H1 (cell line): ENCODE results near the gene NEO1. TPM values are rescaled to one million over a fixed set of nuclear protein-coding genes. Genes with fewer than 3 reads are reported as not detected.

Source experiments
- CTCF ChIA-PET: fragments of 300-600 bp; sonication (Branson Sonifier 250); formaldehyde crosslinking; loops from one replicate; lab custom pipeline; 2021; ENCODE audit not compliant: partially characterized antibody; lab: Charles Lee
- POLR2A ChIA-PET: fragments of 300-600 bp; sonication (Branson Sonifier 250); formaldehyde crosslinking; loops from one replicate; lab custom pipeline; 2021; ENCODE audit warnings: inconsistent platforms; ENCODE audit not compliant: partially characterized antibody; lab: Charles Lee
- DNase-seq, 2 experiments: peaks; one replicate each; pipeline versions ENCODE4 v3.0.0 to v3.0.0-alpha.2; 2010 to 2022; ENCODE audit warnings: low spot score in 2 of 2, low read depth in 1 of 2, mixed read lengths in 1 of 2
- FAIRE-seq: peaks from 2 replicates; lab custom pipeline; 2011; peaks lifted over from hg19 to GRCh38; lab: Jason Lieb, UNC
- H2AFZ ChIP-seq: 2 replicates; pipeline ENCODE4 v1.8.1; 2012; ENCODE audit warnings: low read length, inconsistent platforms
- H2AK5ac ChIP-seq: 2 replicates; pipeline ENCODE4 v1.6.1; 2013; ENCODE audit warnings: low read depth, low read length
- H2BK120ac ChIP-seq: replicated peaks from 2 replicates; pipeline ENCODE3; 2013; ENCODE audit warnings: low read depth, low read length, inconsistent platforms
- H2BK12ac ChIP-seq: 2 replicates; pipeline ENCODE4 v1.6.1; 2013; ENCODE audit warnings: low read depth, low read length
- H2BK15ac ChIP-seq: 2 replicates; pipeline ENCODE4 v1.6.1; 2013; ENCODE audit warnings: low read length
- H2BK20ac ChIP-seq: 2 replicates; pipeline ENCODE4 v1.6.1; 2013; ENCODE audit warnings: low read length
- H2BK5ac ChIP-seq: 2 replicates; pipeline ENCODE4 v1.6.1; 2013; ENCODE audit warnings: low read depth, low read length
- H3K14ac ChIP-seq: 2 replicates; pipeline ENCODE4 v1.6.1; 2013; ENCODE audit warnings: inconsistent platforms; ENCODE audit not compliant: insufficient read length
- H3K18ac ChIP-seq: 2 replicates; pipeline ENCODE4 v1.6.1; 2013; ENCODE audit warnings: low read length; ENCODE audit errors: extremely low read depth
- H3K23ac ChIP-seq: 2 replicates; pipeline ENCODE4 v1.6.1; 2013; ENCODE audit warnings: inconsistent platforms; ENCODE audit not compliant: insufficient read length
- H3K23me2 ChIP-seq: 2 replicates; pipeline ENCODE4 v1.6.1; 2013; ENCODE audit warnings: low read depth, low read length
- H3K27ac ChIP-seq: 2 replicates; pipeline ENCODE4 v1.6.1; 2011; ENCODE audit warnings: low read depth, low read length, inconsistent platforms
- H3K27me3 ChIP-seq, 4 experiments: replicated peaks in 1 of 4; 1 replicate in 1 of 4; 2 replicates in 3 of 4; pipeline versions ENCODE4 v1.6.1 to v1.8.1; 2011 to 2013; ENCODE audit warnings: low read length in 3 of 4, mild to moderate bottlenecking in 3 of 4, inconsistent platforms in 2 of 4, mixed read lengths in 2 of 4, moderate library complexity in 1 of 4; ENCODE audit not compliant: control insufficient read depth in 3 of 4, insufficient read depth in 3 of 4; ENCODE audit errors: extremely low read depth in 1 of 4
- H3K36me3 ChIP-seq, 4 experiments: 2 replicates each; pipeline versions ENCODE4 v1.6.1 to v1.8.1; 2011 to 2013; ENCODE audit warnings: mild to moderate bottlenecking in 4 of 4, low read length in 3 of 4, moderate library complexity in 2 of 4, control low read depth in 1 of 4, inconsistent platforms in 1 of 4; ENCODE audit not compliant: insufficient read depth in 4 of 4, control insufficient read depth in 2 of 4
- H3K4ac ChIP-seq: replicated peaks from 2 replicates; pipeline ENCODE3; 2013; ENCODE audit warnings: low read length, low read depth, mixed read lengths, inconsistent platforms; ENCODE audit not compliant: insufficient read length
- H3K4me1 ChIP-seq, 4 experiments: replicated peaks in 1 of 4; 1 replicate in 1 of 4; 2 replicates in 3 of 4; pipeline versions ENCODE4 v1.6.1 to v1.8.1; 2011 to 2013; ENCODE audit warnings: low read length in 3 of 4, inconsistent platforms in 2 of 4, mixed read lengths in 1 of 4; ENCODE audit not compliant: insufficient read depth in 4 of 4, control insufficient read depth in 3 of 4
- H3K4me2 ChIP-seq, 2 experiments: 2 replicates each; pipeline versions ENCODE4 v1.6.1 to v1.8.1; 2011 to 2013; ENCODE audit warnings: low read depth in 2 of 2, low read length in 2 of 2, control low read depth in 1 of 2, inconsistent platforms in 1 of 2, mild to moderate bottlenecking in 1 of 2; ENCODE audit not compliant: insufficient read depth in 1 of 2
- H3K4me3 ChIP-seq, 4 experiments: fragments of 200-600, 300-600 bp in 1 of 4; sonication (generic), shearing (Covaris generic), sonication (Bioruptor Twin) in 1 of 4; 2 replicates each; pipeline versions ENCODE4 v1.5.1 to v1.8.1; 2011 to 2016; ENCODE audit warnings: low read length in 4 of 4, low read depth in 3 of 4, control low read depth in 2 of 4, inconsistent platforms in 2 of 4, mild to moderate bottlenecking in 2 of 4, mixed read lengths in 1 of 4, moderate library complexity in 1 of 4; ENCODE audit not compliant: insufficient read depth in 2 of 4; ENCODE audit errors: extremely low read depth in 1 of 4
- H3K56ac ChIP-seq: replicated peaks from 2 replicates; pipeline ENCODE3; 2013; ENCODE audit warnings: low read depth, mild to moderate bottlenecking, mixed read lengths, low read length, inconsistent platforms; ENCODE audit not compliant: insufficient read length
- H3K79me1 ChIP-seq: 2 replicates; pipeline ENCODE4 v1.6.1; 2013; ENCODE audit warnings: low read depth, low read length, control low read depth
- H3K79me2 ChIP-seq, 2 experiments: 2 replicates each; pipeline versions ENCODE4 v1.6.1 to v1.8.1; 2012 to 2013; ENCODE audit warnings: low read length in 2 of 2, mild to moderate bottlenecking in 2 of 2, inconsistent platforms in 1 of 2; ENCODE audit not compliant: insufficient read depth in 2 of 2, control insufficient read depth in 1 of 2
- H3K9ac ChIP-seq, 4 experiments: replicated peaks in 1 of 4; 1 replicate in 1 of 4; 2 replicates in 3 of 4; pipeline versions ENCODE4 v1.6.1 to v1.8.1; 2011 to 2013; ENCODE audit warnings: low read depth in 3 of 4, low read length in 3 of 4, control low read depth in 2 of 4, mild to moderate bottlenecking in 2 of 4, moderate library complexity in 2 of 4, inconsistent platforms in 1 of 4; ENCODE audit errors: extremely low read depth in 1 of 4
- H3K9me3 ChIP-seq, 2 experiments: 2 replicates each; pipeline versions ENCODE4 v1.6.1 to v1.8.1; 2012 to 2013; ENCODE audit warnings: mild to moderate bottlenecking in 2 of 2, moderate library complexity in 2 of 2, control low read depth in 1 of 2, inconsistent platforms in 1 of 2, low read depth in 1 of 2, low read length in 1 of 2, mixed read lengths in 1 of 2; ENCODE audit not compliant: insufficient read depth in 2 of 2
- H4K20me1 ChIP-seq, 2 experiments: replicated peaks in 1 of 2; 2 replicates each; pipeline versions ENCODE3 to v1.8.1; 2011 to 2013; ENCODE audit warnings: inconsistent platforms in 2 of 2, low read length in 2 of 2, mild to moderate bottlenecking in 1 of 2; ENCODE audit not compliant: insufficient read depth in 2 of 2, control insufficient read depth in 1 of 2
- H4K5ac ChIP-seq: 2 replicates; pipeline ENCODE4 v1.6.1; 2013; ENCODE audit warnings: low read length, low read depth, mixed read lengths, inconsistent platforms; ENCODE audit not compliant: insufficient read length
- H4K8ac ChIP-seq: 2 replicates; pipeline ENCODE4 v1.8.0; 2013; ENCODE audit warnings: mild to moderate bottlenecking, moderate library complexity, low read length, inconsistent platforms; ENCODE audit not compliant: insufficient read depth; ENCODE audit errors: extremely low read depth
- H4K91ac ChIP-seq: replicated peaks from 2 replicates; pipeline ENCODE3; 2013; ENCODE audit warnings: low read length, mixed read lengths, inconsistent platforms; ENCODE audit not compliant: insufficient read length
- KDM1A ChIP-seq: fragments of 200-600, 300-600 bp; sonication (generic); IDR thresholded peaks from 2 replicates; pipeline ENCODE4 v1.7.1; 2016; ENCODE audit warnings: mild to moderate bottlenecking, low read length, borderline replicate concordance
- PHF8 ChIP-seq: fragments of 200-600 bp; sonication (generic); conservative IDR thresholded peaks from 2 replicates; pipeline ENCODE4 v1.7.1; 2012; ENCODE audit warnings: low read depth, mild to moderate bottlenecking, inconsistent platforms, low read length, moderate library complexity
- YY1 ChIP-seq: IDR thresholded peaks from 2 replicates; pipeline ENCODE4 v1.6.1; 2011; ENCODE audit warnings: low read depth, mild to moderate bottlenecking, low read length
- WGBS, 2 experiments: shearing (Covaris generic) in 1 of 2; methylation state at CpG; one replicate each; pipeline versions ENCODE4 v1.1.6 to v1.1.7; 2013 to 2015; ENCODE audit warnings: low lambda C conversion rate in 2 of 2, mixed read lengths in 2 of 2, inconsistent platforms in 1 of 2, low coverage in 1 of 2, missing lambda C conversion rate in 1 of 2; ENCODE audit not compliant: insufficient replicate concordance in 2 of 2, insufficient coverage in 1 of 2, insufficient read length in 1 of 2; ENCODE audit errors: extremely low coverage in 1 of 2, missing lambda C conversion rate in 1 of 2; 5-methylcytosine and 5-hydroxymethylcytosine counted together
- polyA plus RNA-seq, 7 experiments: library from polyadenylated mRNA; depleted of rRNA in 3 of 7; stranded (reverse) in 5 of 7; unstranded in 2 of 7; fragments of >200 nt in 5 of 7; fragments of 200-250 nt in 2 of 7; gene quantifications; 1 replicate in 5 of 7; 2 replicates in 1 of 7; 4 replicates in 1 of 7; pipeline versions ENCODE4 v1.2.1 to v1.2.3, GENCODE V29; 2011 to 2013; ENCODE audit warnings: missing spikeins in 2 of 7, mixed read lengths in 2 of 7
- total RNA-seq: library from RNA; stranded (reverse); fragmentation: NEBNext Ultra II Directional; extraction: Animal tissue kit (Norgen Biotek cat#: 25700); gene quantifications from 2 replicates; pipeline ENCODE4 v1.2.1, GENCODE V29; 2021

Gene NEO1
- total and polyA plus RNA-seq, 2 of the 8 experiments (the other 6 are each of a cell fraction or from before 2014, with no cell fraction given) = 36.0 to 51.0 TPM

GRCh38 chr15:73338606-73339374 is 286.5 kb downstream of the NEO1 start:
- Histone ChIP-seq H4K5ac (no peak overlapping the region), H4K8ac (no peak overlapping the region), H3K14ac (no peak overlapping the region), H2BK120ac (no peak overlapping the region), H3K23me2 (no peaks in the 10 kb centered on the region), H3K4me3 (no peak overlapping the region), H3K27ac (no peak overlapping the region), H4K91ac (no peak overlapping the region), H2BK5ac (no peak overlapping the region), H3K9me3 (peaks cover 0 to 3% of the 10 kb centered on the region in 2 experiments; a peak in 1 of 4 replicates), H3K4me1 (no peaks in the 10 kb centered on the region), H2BK20ac (no peak overlapping the region), H3K56ac (no peak overlapping the region), H2BK15ac (no peak overlapping the region), H3K79me1 (peaks cover 8% of the 10 kb centered on the region), H3K79me2 (peaks cover 0 to 11% of the 10 kb centered on the region in 2 experiments; a peak in 2 of 4 replicates), H3K36me3 (peaks cover 2 to 9% (median 6%) of the 10 kb centered on the region in 4 experiments; a peak in 6 of 8 replicates), H4K20me1 (peaks cover 2 to 9% of the 10 kb centered on the region in 2 experiments), H3K9ac (no peak overlapping the region), H2AK5ac (no peak overlapping the region), H2BK12ac (no peak overlapping the region)
- DNase-seq = no peak
- no peak for TF ChIP-seq KDM1A
- no peak for TF ChIP-seq PHF8
- no peak for TF ChIP-seq YY1
- TF ChIP-seq, all 59 proteins: peak for 0
- H2AFZ ChIP-seq = no peak overlapping the region
- WGBS, 2 experiments = 92% methylated on average over 9 of the region's 9 CpGs; no CpG with 5 or more reads in 1 of the 2 experiments
- no peak for FAIRE-seq
- H3K4me2 ChIP-seq = no peak overlapping the region
- ChIA-PET CTCF (interaction anchor here (0.8 to 1.4 kb wide), 3 partner anchors 33 to 222 kb away, joined by 3 to 5 read pairs (median 3); no protein-coding TSS in a partner anchor), POLR2A (interaction anchor here (0.9 kb wide), 1 partner anchor 37 kb away, joined by 3 read pairs; no protein-coding TSS in a partner anchor)
- H3K4ac ChIP-seq = no peak overlapping the region
- H3K23ac ChIP-seq = no peak overlapping the region
- H3K18ac ChIP-seq = no peak overlapping the region
- H3K27me3 ChIP-seq = no peaks in the 10 kb centered on the region
